KMS-11 (cell line): ENCODE results near the gene HMGCLL1.

Source experiments
- H2AFZ ChIP-seq: fragments of 200-600 bp; sonication (generic); 2 replicates; pipeline ENCODE4 v1.6.1; 2016; ENCODE audit warnings: antibody characterized with exemption, mixed run types, low read depth
- H3K27ac ChIP-seq: fragments of 200-600 bp; sonication (generic); 2 replicates; pipeline ENCODE4 v1.6.1; 2016; ENCODE audit warnings: mild to moderate bottlenecking, mixed run types
- H3K27me3 ChIP-seq: fragments of 200-600 bp; sonication (generic); 2 replicates; pipeline ENCODE4 v1.6.1; 2017; ENCODE audit warnings: mild to moderate bottlenecking, low read depth, mixed run types, moderate library complexity; ENCODE audit not compliant: insufficient read depth
- H3K36me3 ChIP-seq: fragments of 200-600 bp; sonication (generic); 2 replicates; pipeline ENCODE4 v1.6.1; 2017; ENCODE audit warnings: mild to moderate bottlenecking, mixed run types; ENCODE audit not compliant: insufficient read depth
- H3K4me1 ChIP-seq: fragments of 200-600 bp; sonication (generic); 2 replicates; pipeline ENCODE4 v1.6.1; 2016; ENCODE audit warnings: mild to moderate bottlenecking, low read depth, mixed run types; ENCODE audit not compliant: poor library complexity, severe bottlenecking
- H3K4me2 ChIP-seq: fragments of 200-600 bp; sonication (generic); 2 replicates; pipeline ENCODE4 v1.7.0; 2016; ENCODE audit warnings: mild to moderate bottlenecking, mixed run types
- H3K4me3 ChIP-seq: fragments of 200-600 bp; sonication (generic); IDR thresholded peaks from 2 replicates; pipeline ENCODE4 v1.6.1; 2017; ENCODE audit warnings: low read depth, low read length, mixed read lengths; ENCODE audit not compliant: insufficient read depth
- H3K79me2 ChIP-seq: fragments of 200-600 bp; sonication (generic); 2 replicates; pipeline ENCODE4 v1.6.1; 2016; ENCODE audit warnings: low read depth, mixed run types; ENCODE audit not compliant: insufficient read depth
- H3K9ac ChIP-seq: fragments of 200-600 bp; sonication (generic); 2 replicates; pipeline ENCODE4 v1.6.1; 2016; ENCODE audit warnings: mild to moderate bottlenecking, mixed run types
- H4K20me1 ChIP-seq: fragments of 200-600 bp; sonication (generic); 2 replicates; pipeline ENCODE4 v1.6.1; 2016; ENCODE audit warnings: mild to moderate bottlenecking, mixed run types; ENCODE audit not compliant: insufficient read depth
- TF ChIP-seq, protein P1 (sequence below): fragments of 200-600 bp; sonication (generic); conservative IDR thresholded peaks from 2 replicates; pipeline ENCODE4 v1.6.1; 2017; ENCODE audit warnings: low read depth, mild to moderate bottlenecking, antibody characterized with exemption, low read length, moderate library complexity, mixed read lengths

Gene HMGCLL1

DNA sequence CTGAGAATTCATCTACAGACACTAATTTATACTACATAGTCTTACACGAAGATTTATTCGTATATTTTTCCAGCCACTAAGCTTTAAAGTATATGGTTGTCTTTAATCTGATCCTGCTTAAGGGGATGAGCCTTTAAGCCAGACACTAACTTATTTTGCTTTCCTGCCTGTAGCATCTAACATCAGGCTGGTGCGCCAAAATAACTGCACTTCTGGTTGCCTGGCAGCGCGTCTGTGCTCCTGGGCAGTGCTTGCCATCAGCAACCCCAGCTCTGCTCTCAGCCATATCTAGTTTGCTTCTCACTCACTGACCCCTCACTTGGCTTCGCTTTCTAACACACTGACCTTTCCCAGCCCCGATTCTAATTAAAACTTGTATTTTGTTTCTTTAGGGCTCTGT lies 21.8 kb downstream of the HMGCLL1 start:
- H3K27me3 ChIP-seq: no peaks in the 10 kb centered on the region
- no peak overlapping the region for H3K27ac ChIP-seq
- no peaks in the 10 kb centered on the region for H3K36me3 ChIP-seq
- TF ChIP-seq, protein P1, sequence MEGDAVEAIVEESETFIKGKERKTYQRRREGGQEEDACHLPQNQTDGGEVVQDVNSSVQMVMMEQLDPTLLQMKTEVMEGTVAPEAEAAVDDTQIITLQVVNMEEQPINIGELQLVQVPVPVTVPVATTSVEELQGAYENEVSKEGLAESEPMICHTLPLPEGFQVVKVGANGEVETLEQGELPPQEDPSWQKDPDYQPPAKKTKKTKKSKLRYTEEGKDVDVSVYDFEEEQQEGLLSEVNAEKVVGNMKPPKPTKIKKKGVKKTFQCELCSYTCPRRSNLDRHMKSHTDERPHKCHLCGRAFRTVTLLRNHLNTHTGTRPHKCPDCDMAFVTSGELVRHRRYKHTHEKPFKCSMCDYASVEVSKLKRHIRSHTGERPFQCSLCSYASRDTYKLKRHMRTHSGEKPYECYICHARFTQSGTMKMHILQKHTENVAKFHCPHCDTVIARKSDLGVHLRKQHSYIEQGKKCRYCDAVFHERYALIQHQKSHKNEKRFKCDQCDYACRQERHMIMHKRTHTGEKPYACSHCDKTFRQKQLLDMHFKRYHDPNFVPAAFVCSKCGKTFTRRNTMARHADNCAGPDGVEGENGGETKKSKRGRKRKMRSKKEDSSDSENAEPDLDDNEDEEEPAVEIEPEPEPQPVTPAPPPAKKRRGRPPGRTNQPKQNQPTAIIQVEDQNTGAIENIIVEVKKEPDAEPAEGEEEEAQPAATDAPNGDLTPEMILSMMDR: no peak
- no peak overlapping the region for H2AFZ ChIP-seq
- H3K4me1 ChIP-seq: no peaks in the 10 kb centered on the region
- H3K79me2 ChIP-seq: no peaks in the 10 kb centered on the region
- no peak overlapping the region for H3K4me2 ChIP-seq
- H4K20me1 ChIP-seq: no peaks in the 10 kb centered on the region
- H3K4me3 ChIP-seq: no peak overlapping the region
- no peak overlapping the region for H3K9ac ChIP-seq

DNA sequence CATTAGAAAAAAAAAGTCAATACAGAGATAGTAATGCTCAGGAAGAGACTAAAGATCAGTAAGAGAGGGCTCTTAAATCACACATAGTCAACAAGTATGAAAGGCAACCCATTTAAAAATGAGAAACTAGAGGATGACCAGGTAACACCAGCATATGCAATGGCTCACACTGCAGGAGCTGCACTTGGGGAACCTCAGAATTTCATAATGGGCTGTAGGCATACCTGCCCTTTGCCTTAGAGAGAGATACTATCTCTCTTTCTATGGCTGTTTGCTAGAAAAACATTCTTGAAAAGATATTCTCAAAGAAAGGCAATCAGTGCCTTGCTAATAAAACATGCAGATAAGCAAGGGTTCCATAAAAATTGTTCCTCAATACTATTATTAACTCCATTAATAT lies 33.2 kb downstream of the HMGCLL1 start:
- Histone ChIP-seq H3K4me1 (no peaks in the 10 kb centered on the region), H2AFZ (no peak overlapping the region), H3K36me3 (no peaks in the 10 kb centered on the region), H3K79me2 (no peaks in the 10 kb centered on the region), H3K9ac (no peak overlapping the region), H4K20me1 (no peaks in the 10 kb centered on the region), H3K4me2 (no peak overlapping the region), H3K27me3 (no peaks in the 10 kb centered on the region), H3K27ac (no peak overlapping the region), H3K4me3 (no peak overlapping the region)
- TF ChIP-seq, protein P1: no peak

DNA sequence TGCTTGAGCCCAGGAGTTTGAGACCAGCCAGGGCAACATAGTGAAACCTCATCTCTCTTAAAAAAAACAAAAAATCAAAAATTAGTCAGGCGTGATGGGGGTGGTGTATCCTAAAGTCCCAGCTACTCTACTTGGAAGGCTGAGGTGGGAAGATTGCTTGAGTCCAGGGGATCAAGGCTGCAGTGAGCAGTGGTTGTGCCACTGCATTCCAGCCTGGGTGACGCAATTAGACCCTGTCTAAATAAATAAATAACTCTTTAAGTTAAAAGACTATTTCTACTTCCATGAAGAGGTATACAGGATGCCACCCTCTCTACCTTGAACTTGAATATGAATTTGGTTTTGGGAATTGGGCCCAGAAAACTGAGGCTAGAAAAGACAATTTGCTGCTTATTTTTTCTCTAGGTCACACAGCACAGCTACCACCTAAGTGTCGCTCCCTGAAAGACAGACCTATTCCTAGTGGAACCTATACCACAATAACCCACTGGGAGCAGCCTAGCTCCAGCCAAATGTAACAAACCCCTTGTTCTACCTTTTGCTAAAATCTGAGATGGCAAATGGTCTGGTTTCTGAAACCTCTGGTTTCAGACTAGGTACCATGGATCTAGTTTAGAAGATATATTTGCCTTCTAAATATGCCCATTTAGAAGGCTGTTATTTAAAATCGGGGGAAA lies 35.2 kb downstream of the HMGCLL1 start:
- Histone ChIP-seq H3K4me1 (no peaks in the 10 kb centered on the region), H3K9ac (no peak overlapping the region), H4K20me1 (no peaks in the 10 kb centered on the region), H3K79me2 (no peaks in the 10 kb centered on the region), H3K27me3 (no peaks in the 10 kb centered on the region), H3K27ac (no peak overlapping the region), H2AFZ (no peak overlapping the region), H3K36me3 (no peaks in the 10 kb centered on the region), H3K4me3 (no peak overlapping the region), H3K4me2 (no peak overlapping the region)
- TF ChIP-seq, protein P1: no peak

DNA sequence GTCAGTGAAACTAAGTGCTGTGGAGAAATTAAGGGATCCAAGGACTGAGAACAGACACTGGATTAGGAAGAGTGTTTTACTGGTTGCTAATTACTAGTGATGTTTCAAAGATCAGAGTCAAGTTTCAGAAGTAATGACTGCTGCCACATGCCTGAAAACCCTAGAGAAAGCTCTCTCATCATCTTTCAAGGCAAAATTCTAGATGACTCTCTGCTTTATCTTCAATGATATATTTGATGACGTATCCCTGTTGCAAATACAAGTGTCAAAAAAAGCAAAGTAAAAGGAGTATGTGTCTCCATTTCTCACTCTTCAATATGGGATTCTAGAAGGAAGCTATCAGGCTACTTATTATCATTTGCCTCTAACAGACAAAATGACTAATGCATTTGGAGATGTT lies 38.0 kb downstream of the HMGCLL1 start:
- H3K36me3 ChIP-seq: no peaks in the 10 kb centered on the region
- TF ChIP-seq, protein P1: no peak
- no peaks in the 10 kb centered on the region for H3K27me3 ChIP-seq
- no peaks in the 10 kb centered on the region for H3K4me1 ChIP-seq
- no peak overlapping the region for H3K27ac ChIP-seq
- H2AFZ ChIP-seq: no peak overlapping the region
- no peaks in the 10 kb centered on the region for H4K20me1 ChIP-seq
- no peak overlapping the region for H3K4me2 ChIP-seq
- no peaks in the 10 kb centered on the region for H3K79me2 ChIP-seq
- H3K4me3 ChIP-seq: no peak overlapping the region
- no peak overlapping the region for H3K9ac ChIP-seq
